ENCODE data around the gene HIPK2. TPM values are rescaled to one million over a fixed set of nuclear protein-coding genes. Genes with fewer than 3 reads are reported as not detected.

Gene HIPK2
- total and polyA plus RNA-seq, 10 of the 15 experiments (the other 5 are each of a cell fraction or from before 2014, with no cell fraction given), result 1.7 to 39.0 (median 9.4) TPM

GRCh38 chr7:139681463-139681755 is 96.4 kb downstream of the HIPK2 start:
- Histone ChIP-seq H3K9me3 (replicated peaks; ENCODE audit: control insufficient read depth, insufficient read depth, low read length) (peaks cover 7% of the 10 kb centered on the region), H4K20me1 (ENCODE audit: control insufficient read depth, insufficient read depth) (no peaks in the 10 kb centered on the region), H3K79me2 (ENCODE audit: control insufficient read depth, insufficient read depth, low read length) (no peaks in the 10 kb centered on the region), H3K4me2 (ENCODE audit: control insufficient read depth, insufficient read depth) (no peak overlapping the region), H3K4me1 (ENCODE audit: control insufficient read depth, insufficient read depth, low read length) (peaks cover 37% of the 10 kb centered on the region), H3K36me3 (ENCODE audit: control insufficient read depth in 2 of 2, insufficient read depth in 2 of 2, low read length in 1 of 2) (peaks cover under 1 to 2% of the 10 kb centered on the region in 2 experiments; a peak in 2 of 4 replicates), H3K9ac (ENCODE audit: control insufficient read depth, insufficient read depth, low read length) (no peak overlapping the region), H3K27ac (ENCODE audit: control insufficient read depth, insufficient read depth) (peak overlapping the region; percentile 58; the same call in 1 of the 2 replicates), H2AFZ (ENCODE audit: control insufficient read depth, low read depth, low read length) (no peak overlapping the region), H3K27me3 (replicated peaks in 1 of 2; ENCODE audit: control insufficient read depth in 2 of 2, insufficient read depth in 2 of 2, low read length in 1 of 2) (no peaks in the 10 kb centered on the region), H3K4me3 (no peak overlapping the region)
- ChIA-PET RAD21 (ENCODE audit: unreplicated experiment) (interaction anchor here (1.2 to 5.9 kb wide), 4 partner anchors 8 to 97 kb away, joined by 3 to 57 read pairs (median 30); no protein-coding TSS in a partner anchor), CTCF (interaction anchor here (1.8 to 5.2 kb wide), 2 partner anchors 8 to 34 kb away, joined by 10 to 20 read pairs; no protein-coding TSS in a partner anchor), SMC1A (ENCODE audit: uncharacterized antibody, unreplicated experiment) (interaction anchor here (0.6 to 2.5 kb wide), 6 partner anchors 8 to 471 kb away, joined by 3 to 17 read pairs (median 4); no protein-coding TSS in a partner anchor), POLR2A (interaction anchor here (0.6 to 2.9 kb wide), 4 partner anchors 8 to 49 kb away, joined by 3 to 15 read pairs (median 3); no protein-coding TSS in a partner anchor)
- in situ Hi-C loops (cut with MboI) (no loop called here), intact Hi-C loops (cut with micrococcal nuclease; ENCODE audit: unreplicated experiment) (loop anchor here (2.0 kb wide), 1 partner anchor 33 kb away; no protein-coding TSS in a partner anchor)
- DNase-seq (ENCODE audit: low read depth, low spot score) (no peak), FAIRE-seq (no peak), ATAC-seq (no peak)
- TF ChIP-seq CHD4 (IDR thresholded peaks at IDR 0.05) (no peak), BHLHE40 (IDR thresholded peaks at IDR 0.05; ENCODE audit: borderline replicate concordance in 1 of 2, low read depth in 2 of 2, low read length in 1 of 2) (no peak), ATF7 (IDR thresholded peaks at IDR 0.05; ENCODE audit: low read depth) (no peak), NKRF (conservative IDR thresholded peaks at IDR 0.05) (no peak), SIX5 (IDR thresholded peaks at IDR 0.05; ENCODE audit: low read depth, low read length, severe bottlenecking) (no peak), TARDBP (IDR thresholded peaks at IDR 0.05; ENCODE audit: borderline replicate concordance) (no peak), NRF1 (conservative IDR thresholded peaks at IDR 0.05; ENCODE audit: low read depth, low read length) (no peak), TBL1XR1 (IDR thresholded peaks at IDR 0.05; ENCODE audit: low read depth, low read length) (no peak), E4F1 (IDR thresholded peaks at IDR 0.05; ENCODE audit: borderline replicate concordance, partially characterized antibody) (no peak), SMAD1 (IDR thresholded peaks at IDR 0.05; ENCODE audit: low read depth, partially characterized antibody) (no peak), ZNF592 (IDR thresholded peaks at IDR 0.05) (no peak)
- no TSS peak for BruUV-seq (replicated peaks)
- WGBS (ENCODE audit: insufficient coverage, insufficient replicate concordance, low lambda C conversion rate, missing lambda C conversion rate), result 53% methylated on average over 6 of the region's 6 CpGs

Measured in GM12878 (cell line).